Small intestine (tissue), 16 donors: Measurements from ENCODE around the gene CT83. TPM values are rescaled to one million over a fixed set of nuclear protein-coding genes. Genes with fewer than 3 reads are reported as not detected.

Source experiments
- DNase-seq, 2 donors: peaks; one replicate each; pipeline versions ENCODE4 v3.0.0 to v3.0.0-alpha.2; 2013
- FAIRE-seq: peaks from 2 replicates; lab custom pipeline; 2012; peaks lifted over from hg19 to GRCh38; lab: Jason Lieb, UNC
- H3K27ac ChIP-seq, 3 donors: one replicate each; pipeline ENCODE4 v1.5.1; 2013; ENCODE audit warnings: low read length in 2 of 3, mild to moderate bottlenecking in 2 of 3, control low read depth in 1 of 3, inconsistent platforms in 1 of 3, low read depth in 1 of 3, moderate library complexity in 1 of 3
- H3K27me3 ChIP-seq, 3 donors: one replicate each; pipeline ENCODE4 v1.6.1; 2013; ENCODE audit warnings: low read length in 3 of 3, inconsistent platforms in 1 of 3; ENCODE audit not compliant: control insufficient read depth in 3 of 3, insufficient read depth in 3 of 3
- H3K36me3 ChIP-seq, 3 donors: one replicate each; pipeline ENCODE4 v1.6.1; 2013; ENCODE audit warnings: low read length in 3 of 3, inconsistent platforms in 1 of 3, low read depth in 1 of 3, mild to moderate bottlenecking in 1 of 3, moderate library complexity in 1 of 3; ENCODE audit not compliant: control insufficient read depth in 3 of 3, insufficient read depth in 2 of 3
- H3K4me1 ChIP-seq, 3 donors: one replicate each; pipeline ENCODE4 v1.6.1; 2013; ENCODE audit warnings: low read length in 2 of 3, inconsistent platforms in 1 of 3, low read depth in 1 of 3, mild to moderate bottlenecking in 1 of 3, moderate library complexity in 1 of 3; ENCODE audit not compliant: control insufficient read depth in 3 of 3, insufficient read depth in 2 of 3
- H3K4me3 ChIP-seq, 3 donors: one replicate each; pipeline ENCODE4 v1.5.1; 2013; ENCODE audit warnings: low read length in 3 of 3, control low read depth in 1 of 3, inconsistent platforms in 1 of 3, low read depth in 1 of 3, mild to moderate bottlenecking in 1 of 3, moderate library complexity in 1 of 3
- H3K9me3 ChIP-seq, 2 donors: one replicate each; pipeline ENCODE4 v1.6.1; 2013; ENCODE audit warnings: low read depth in 1 of 2, low read length in 1 of 2; ENCODE audit not compliant: control insufficient read depth in 2 of 2, insufficient read depth in 1 of 2
- WGBS, 3 donors: extraction: QIAGEN DNeasy Blood & Tissue Kit; methylation state at CpG; one replicate each; pipeline ENCODE4 v1.1.7; 2013; 5-methylcytosine and 5-hydroxymethylcytosine counted together
- long read RNA-seq, 10 donors: transcript quantifications; one replicate each; lab custom pipeline, GENCODE V29; 2026
- polyA plus RNA-seq, 4 donors: library from polyadenylated mRNA; stranded (reverse) in 3 of 4; unstranded in 1 of 4; fragments of 200-250 nt in 3 of 4; fragments of 120-200 nt in 1 of 4; gene quantifications; one replicate each; pipeline versions ENCODE4 v1.2.1 to v1.2.3, GENCODE V29; 2013
- donor health status: healthy with polysubstance abuse.
- donor health status: control.
- donor health status: control.
- donor health status: Bipolar disorder and iron deficiency.
- donor health status: healthy.

Gene CT83
- not detected for polyA plus RNA-seq
- long read RNA-seq, donor 1 = 0 reads
- long read RNA-seq, donor 2 = 0 reads
- long read RNA-seq, donor 3 = 0 reads
- long read RNA-seq, donor 4 = 0 reads
- long read RNA-seq, donor 5 = 0 reads
- long read RNA-seq, donor 6 = 0 reads
- long read RNA-seq, donor 7 = 0 reads
- long read RNA-seq, donor 8 = 0 reads
- long read RNA-seq, donor 9 = 0 reads
- long read RNA-seq, donor 10 = 0 reads

GRCh38 chrX:116462822-116463221, at the start of gene CT83:
Gene CT83, minus strand, starts transcription at chrX:116462976. Its CDS starts 120 bp downstream, at chrX:116462856.
- DNase-seq (no peak), FAIRE-seq (no peak)
- no peak within 1 kb of the TSS for H3K27ac ChIP-seq
- no peaks in the 10 kb centered on the region for H3K36me3 ChIP-seq
- no peaks in the 10 kb centered on the region for H3K4me1 ChIP-seq
- H3K27me3 ChIP-seq = no peaks in the 10 kb centered on the region
- WGBS, 3 donors = 84 to 96% (median 90%) methylated on average over 18 of the region's 18 CpGs
- H3K9me3 ChIP-seq = no peaks in the 10 kb centered on the region
- no peak within 1 kb of the TSS for H3K4me3 ChIP-seq

- Histone ChIP-seq H3K27me3 (no peaks in the 10 kb centered on the region), H3K27ac (no peak overlapping the region), H3K4me3 (no peak overlapping the region), H3K9me3 (no peaks in the 10 kb centered on the region), H3K4me1 (no peaks in the 10 kb centered on the region), H3K36me3 (no peaks in the 10 kb centered on the region)
- no peak for FAIRE-seq
- no peak for DNase-seq
These were observed 37.0 kb upstream of the CT83 start for GRCh38 chrX:116499780-116500179.

GRCh38 chrX:116493271-116493670, 30.5 kb upstream of the CT83 start:
- no peak for FAIRE-seq
- H3K36me3 ChIP-seq = no peaks in the 10 kb centered on the region
- no peak overlapping the region for H3K27ac ChIP-seq
- H3K27me3 ChIP-seq = no peaks in the 10 kb centered on the region
- no peaks in the 10 kb centered on the region for H3K9me3 ChIP-seq
- DNase-seq = no peak
- WGBS, 3 donors = 61 to 77% (median 62%) methylated on average over 2 of the region's 2 CpGs
- H3K4me1 ChIP-seq = no peaks in the 10 kb centered on the region
- H3K4me3 ChIP-seq = no peak overlapping the region

- H3K4me1 ChIP-seq = no peaks in the 10 kb centered on the region
- no peaks in the 10 kb centered on the region for H3K36me3 ChIP-seq
- no peak for DNase-seq
- no peak overlapping the region for H3K4me3 ChIP-seq
- no peaks in the 10 kb centered on the region for H3K9me3 ChIP-seq
- no peaks in the 10 kb centered on the region for H3K27me3 ChIP-seq
- H3K27ac ChIP-seq = no peak overlapping the region
- FAIRE-seq = peak; percentile 41
These were observed 27.3 kb upstream of the CT83 start for GRCh38 chrX:116490104-116490503.

- no peaks in the 10 kb centered on the region for H3K9me3 ChIP-seq
- H3K27ac ChIP-seq = no peak overlapping the region
- no peak for DNase-seq
- H3K4me3 ChIP-seq = no peak overlapping the region
- 88 to 92% (median 90%) methylated on average over 2 of the region's 2 CpGs for WGBS, 3 donors
- no peaks in the 10 kb centered on the region for H3K4me1 ChIP-seq
- FAIRE-seq = no peak
- H3K27me3 ChIP-seq = no peaks in the 10 kb centered on the region
- no peaks in the 10 kb centered on the region for H3K36me3 ChIP-seq
These were observed 17.3 kb upstream of the CT83 start for GRCh38 chrX:116480059-116480458.

GRCh38 chrX:116449156-116449555, 13.6 kb downstream of the CT83 start:
- no peak overlapping the region for H3K4me3 ChIP-seq
- H3K9me3 ChIP-seq = no peaks in the 10 kb centered on the region
- 61 to 85% (median 77%) methylated on average over 2 of the region's 2 CpGs for WGBS, 3 donors
- no peaks in the 10 kb centered on the region for H3K27me3 ChIP-seq
- no peaks in the 10 kb centered on the region for H3K36me3 ChIP-seq
- no peaks in the 10 kb centered on the region for H3K4me1 ChIP-seq
- FAIRE-seq (no peak), DNase-seq (no peak)
- no peak overlapping the region for H3K27ac ChIP-seq

GRCh38 chrX:116436358-116436816, 26.4 kb downstream of the CT83 start, which contains the start of gene SLC6A14:
Gene SLC6A14, plus strand, starts transcription at chrX:116436606. Its CDS starts 104 bp downstream, at chrX:116436710.
- 9 to 51% (median 27%) methylated on average over 8 to 9 of the region's 9 CpGs for WGBS, 3 donors
- no peaks in the 10 kb centered on the region for H3K36me3 ChIP-seq
- FAIRE-seq (no peak), DNase-seq (peak; percentile 29 to 42)
- H3K27ac ChIP-seq = peak within 1 kb of the TSS in 1 of 3 donors; percentile 67
- peaks cover 0 to 7% (median 0%) of the 10 kb centered on the region in 3 donors for H3K4me1 ChIP-seq
- H3K27me3 ChIP-seq = no peaks in the 10 kb centered on the region
- H3K9me3 ChIP-seq = no peaks in the 10 kb centered on the region
- peak within 1 kb of the TSS in 1 of 3 donors; percentile 10 for H3K4me3 ChIP-seq

- no peaks in the 10 kb centered on the region for H3K9me3 ChIP-seq
- no peaks in the 10 kb centered on the region for H3K36me3 ChIP-seq
- H3K27me3 ChIP-seq = no peaks in the 10 kb centered on the region
- DNase-seq = no peak
- FAIRE-seq = no peak
- peaks cover 0 to 7% (median 0%) of the 10 kb centered on the region in 3 donors for H3K4me1 ChIP-seq
- no peak overlapping the region for H3K27ac ChIP-seq
- H3K4me3 ChIP-seq = no peak overlapping the region
These were observed 27.2 kb downstream of the CT83 start for GRCh38 chrX:116435597-116435996.

GRCh38 chrX:116427978-116428377, 34.8 kb downstream of the CT83 start:
- Histone ChIP-seq H3K36me3 (no peaks in the 10 kb centered on the region), H3K27me3 (no peaks in the 10 kb centered on the region), H3K9me3 (no peaks in the 10 kb centered on the region), H3K4me1 (no peaks in the 10 kb centered on the region), H3K4me3 (no peak overlapping the region), H3K27ac (no peak overlapping the region)
- no peak for DNase-seq
- 60 to 85% (median 63%) methylated on average over 3 of the region's 3 CpGs for WGBS, 3 donors
- FAIRE-seq = no peak
